Panc1 (cell line): ENCODE data around the gene TNPO3. TPM values are rescaled to one million over a fixed set of nuclear protein-coding genes. Genes with fewer than 3 reads are reported as not detected.

Source experiments
- ATAC-seq: fragments of 200-7000 bp; cut with Tn5 transposase; 2 replicates; pipeline ENCODE4 v1.9.1; 2020; ENCODE audit warnings: mild to moderate bottlenecking, moderate library complexity
- BruUV-seq: library from RNA; stranded (reverse); fragments of 400-500 nt; replicated peaks from 2 replicates; lab custom pipeline; 2021; lab: Mats Ljungman, UMichigan
- CTCF ChIA-PET: fragments of 300-600 bp; sonication (Branson Sonifier 250); formaldehyde crosslinking; loops from one replicate; lab custom pipeline; 2022; ENCODE audit warnings: antibody characterized with exemption; lab: Charles Lee
- POLR2A ChIA-PET: fragments of 300-600 bp; sonication (Branson Sonifier 250); formaldehyde crosslinking; loops from one replicate; lab custom pipeline; 2022; ENCODE audit warnings: antibody characterized with exemption; lab: Charles Lee
- DNase-seq: peaks from one replicate; pipeline ENCODE4 v3.0.0-alpha.2; 2010; ENCODE audit warnings: low read depth, low spot score
- H3K27ac ChIP-seq: 2 replicates; pipeline ENCODE4 v1.5.1; 2011; ENCODE audit warnings: mild to moderate bottlenecking, low read length, inconsistent platforms
- H3K27me3 ChIP-seq: fragments of 200-500 bp; sonication (Bioruptor generic); 2 replicates; pipeline ENCODE4 v1.6.0; 2014; ENCODE audit warnings: low read length, inconsistent platforms; ENCODE audit not compliant: control insufficient read depth, insufficient read depth
- H3K36me3 ChIP-seq: fragments of 200-500 bp; sonication (Bioruptor generic); 2 replicates; pipeline ENCODE4 v1.5.1; 2014; ENCODE audit warnings: inconsistent platforms, mild to moderate bottlenecking, low read length, moderate library complexity; ENCODE audit not compliant: control insufficient read depth, insufficient read depth
- H3K4me1 ChIP-seq: 2 replicates; pipeline ENCODE4 v1.5.1; 2011; ENCODE audit warnings: inconsistent platforms, mild to moderate bottlenecking, low read length, moderate library complexity; ENCODE audit not compliant: control insufficient read depth, insufficient read depth
- H3K4me3 ChIP-seq, 2 experiments: 2 replicates each; pipeline ENCODE4 v1.5.1; 2011 to 2012; ENCODE audit warnings: low read depth in 2 of 2, low read length in 2 of 2, mild to moderate bottlenecking in 2 of 2, inconsistent platforms in 1 of 2, moderate library complexity in 1 of 2
- H3K9me3 ChIP-seq: fragments of 200-500 bp; sonication (Bioruptor generic); 2 replicates; pipeline ENCODE4 v1.5.1; 2014; ENCODE audit warnings: low read depth, mild to moderate bottlenecking, inconsistent platforms, low read length, moderate library complexity; ENCODE audit not compliant: control insufficient read depth, insufficient read depth
- POLR2AphosphoS5 ChIP-seq: IDR thresholded peaks from 2 replicates; pipeline ENCODE4 v1.6.1; 2012; ENCODE audit warnings: mild to moderate bottlenecking, low read depth, low read length, moderate library complexity
- SIN3A ChIP-seq: IDR thresholded peaks from 2 replicates; pipeline ENCODE4 v1.6.1; 2012; ENCODE audit warnings: low read depth, mild to moderate bottlenecking, low read length, moderate library complexity, borderline replicate concordance; ENCODE audit not compliant: insufficient read depth
- TCF7L2 ChIP-seq: IDR thresholded peaks from 2 replicates; pipeline ENCODE4 v1.6.1; 2011; ENCODE audit warnings: mild to moderate bottlenecking, low read depth, low read length, inconsistent platforms
- in situ Hi-C: cut with HindIII; loops from 2 replicates; pipeline ENCODE4 v1.10.0; 2016; ENCODE audit warnings: low sequenced_read_pairs, low pct_unique_long_range_greater_than_20kb
- intact Hi-C: fragments of 100-400 bp; cut with micrococcal nuclease; formaldehyde crosslinking; loops from one replicate; pipeline ENCODE4 v1.10.0; 2022; ENCODE audit not compliant: unreplicated experiment
- total RNA-seq: library from RNA; stranded (reverse); gene quantifications from one replicate; pipeline ENCODE4 v1.2.1, GENCODE V29; 2021; ENCODE audit not compliant: unreplicated experiment
- TF ChIP-seq, protein P1 (sequence below): fragments of 450-650 bp; IDR thresholded peaks from 2 replicates; pipeline ENCODE4 v1.5.1; 2017; ENCODE audit warnings: mild to moderate bottlenecking
- TF ChIP-seq, protein P2 (sequence below), 2 experiments: IDR thresholded peaks; 2 replicates each; pipeline ENCODE4 v1.6.1; 2011 to 2012; ENCODE audit warnings: low read depth in 2 of 2, control low read depth in 1 of 2, low read length in 1 of 2, mild to moderate bottlenecking in 1 of 2, moderate library complexity in 1 of 2; ENCODE audit not compliant: insufficient read depth in 1 of 2

TNPO3 gene
- total RNA-seq, 1 experiment from 2014 or later, result 71.8 TPM

DNA sequence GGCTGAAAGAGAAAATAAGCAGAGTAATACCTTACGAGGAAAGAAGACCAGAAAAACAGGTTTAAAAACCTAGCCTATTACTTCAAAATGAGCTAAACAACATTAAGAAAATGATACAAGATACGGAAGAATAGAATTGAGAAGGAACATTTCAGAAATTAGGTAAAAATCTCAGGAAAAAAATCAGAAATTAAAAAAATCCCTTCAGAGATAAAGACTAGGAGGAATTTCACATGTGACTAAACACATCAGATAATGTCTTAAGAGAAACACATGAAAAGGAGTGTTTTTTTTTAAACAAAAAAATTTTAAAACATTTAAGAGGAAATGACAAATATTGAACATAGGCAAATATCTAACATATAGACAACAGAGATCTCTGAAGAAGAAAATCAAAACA lies 33.3 kb downstream of the TNPO3 start:
- no peak for ATAC-seq
- no peak for DNase-seq
- TF ChIP-seq SIN3A, result no peak
- TF ChIP-seq, protein P1, sequence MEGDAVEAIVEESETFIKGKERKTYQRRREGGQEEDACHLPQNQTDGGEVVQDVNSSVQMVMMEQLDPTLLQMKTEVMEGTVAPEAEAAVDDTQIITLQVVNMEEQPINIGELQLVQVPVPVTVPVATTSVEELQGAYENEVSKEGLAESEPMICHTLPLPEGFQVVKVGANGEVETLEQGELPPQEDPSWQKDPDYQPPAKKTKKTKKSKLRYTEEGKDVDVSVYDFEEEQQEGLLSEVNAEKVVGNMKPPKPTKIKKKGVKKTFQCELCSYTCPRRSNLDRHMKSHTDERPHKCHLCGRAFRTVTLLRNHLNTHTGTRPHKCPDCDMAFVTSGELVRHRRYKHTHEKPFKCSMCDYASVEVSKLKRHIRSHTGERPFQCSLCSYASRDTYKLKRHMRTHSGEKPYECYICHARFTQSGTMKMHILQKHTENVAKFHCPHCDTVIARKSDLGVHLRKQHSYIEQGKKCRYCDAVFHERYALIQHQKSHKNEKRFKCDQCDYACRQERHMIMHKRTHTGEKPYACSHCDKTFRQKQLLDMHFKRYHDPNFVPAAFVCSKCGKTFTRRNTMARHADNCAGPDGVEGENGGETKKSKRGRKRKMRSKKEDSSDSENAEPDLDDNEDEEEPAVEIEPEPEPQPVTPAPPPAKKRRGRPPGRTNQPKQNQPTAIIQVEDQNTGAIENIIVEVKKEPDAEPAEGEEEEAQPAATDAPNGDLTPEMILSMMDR, result no peak
- no peak for TF ChIP-seq TCF7L2
- no peak for TF ChIP-seq POLR2AphosphoS5
- TF ChIP-seq, protein P2, sequence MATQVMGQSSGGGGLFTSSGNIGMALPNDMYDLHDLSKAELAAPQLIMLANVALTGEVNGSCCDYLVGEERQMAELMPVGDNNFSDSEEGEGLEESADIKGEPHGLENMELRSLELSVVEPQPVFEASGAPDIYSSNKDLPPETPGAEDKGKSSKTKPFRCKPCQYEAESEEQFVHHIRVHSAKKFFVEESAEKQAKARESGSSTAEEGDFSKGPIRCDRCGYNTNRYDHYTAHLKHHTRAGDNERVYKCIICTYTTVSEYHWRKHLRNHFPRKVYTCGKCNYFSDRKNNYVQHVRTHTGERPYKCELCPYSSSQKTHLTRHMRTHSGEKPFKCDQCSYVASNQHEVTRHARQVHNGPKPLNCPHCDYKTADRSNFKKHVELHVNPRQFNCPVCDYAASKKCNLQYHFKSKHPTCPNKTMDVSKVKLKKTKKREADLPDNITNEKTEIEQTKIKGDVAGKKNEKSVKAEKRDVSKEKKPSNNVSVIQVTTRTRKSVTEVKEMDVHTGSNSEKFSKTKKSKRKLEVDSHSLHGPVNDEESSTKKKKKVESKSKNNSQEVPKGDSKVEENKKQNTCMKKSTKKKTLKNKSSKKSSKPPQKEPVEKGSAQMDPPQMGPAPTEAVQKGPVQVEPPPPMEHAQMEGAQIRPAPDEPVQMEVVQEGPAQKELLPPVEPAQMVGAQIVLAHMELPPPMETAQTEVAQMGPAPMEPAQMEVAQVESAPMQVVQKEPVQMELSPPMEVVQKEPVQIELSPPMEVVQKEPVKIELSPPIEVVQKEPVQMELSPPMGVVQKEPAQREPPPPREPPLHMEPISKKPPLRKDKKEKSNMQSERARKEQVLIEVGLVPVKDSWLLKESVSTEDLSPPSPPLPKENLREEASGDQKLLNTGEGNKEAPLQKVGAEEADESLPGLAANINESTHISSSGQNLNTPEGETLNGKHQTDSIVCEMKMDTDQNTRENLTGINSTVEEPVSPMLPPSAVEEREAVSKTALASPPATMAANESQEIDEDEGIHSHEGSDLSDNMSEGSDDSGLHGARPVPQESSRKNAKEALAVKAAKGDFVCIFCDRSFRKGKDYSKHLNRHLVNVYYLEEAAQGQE (IDR thresholded peaks at IDR 0.05; ENCODE audit: insufficient read depth in 1 of 2, low read depth in 2 of 2, low read length in 1 of 2), result no peak
- Histone ChIP-seq H3K4me1 (no peaks in the 10 kb centered on the region), H3K9me3 (no peaks in the 10 kb centered on the region), H3K27ac (no peak overlapping the region), H3K27me3 (no peaks in the 10 kb centered on the region), H3K36me3 (no peaks in the 10 kb centered on the region), H3K4me3 (no peak overlapping the region)
- POLR2A ChIA-PET, result no interaction called here
- no TSS peak for BruUV-seq
- in situ Hi-C loops (no loop called here), intact Hi-C loops (no loop called here)
- CTCF ChIA-PET, result no interaction called here

DNA sequence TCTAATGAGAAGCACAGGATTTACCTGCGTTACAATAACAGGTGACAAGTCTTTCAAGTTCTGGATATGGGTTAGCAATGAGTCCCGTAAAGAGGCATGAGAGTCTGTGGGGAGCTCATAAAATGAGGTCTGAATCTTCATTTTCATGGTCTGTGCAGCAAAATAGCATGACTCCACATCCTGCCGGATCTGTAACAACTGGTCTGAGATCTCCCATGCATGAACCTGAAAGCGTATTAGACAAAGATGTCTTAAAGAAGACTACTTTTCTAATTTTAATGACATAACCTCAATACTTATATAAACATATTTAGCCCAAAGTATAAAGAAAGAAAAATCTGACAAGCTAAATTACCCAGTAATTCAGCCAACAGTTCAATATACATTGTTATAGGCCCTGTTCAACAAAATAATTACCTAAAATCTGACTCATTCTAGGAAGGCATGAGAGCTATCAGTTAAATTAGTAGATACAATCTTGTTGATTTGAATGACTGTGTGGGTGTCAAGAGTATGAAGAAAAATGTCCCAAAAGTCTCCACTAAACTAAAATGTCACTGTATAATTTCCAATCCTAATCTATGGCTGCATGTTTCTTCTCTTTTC lies 36.9 kb downstream of the TNPO3 start:
- POLR2A ChIA-PET, result no interaction called here

More for the DNA sequence above, 36.9 kb downstream of the TNPO3 start:
- CTCF ChIA-PET, result no interaction called here
- Histone ChIP-seq H3K27ac (no peak overlapping the region), H3K9me3 (no peaks in the 10 kb centered on the region), H3K4me3 (no peak overlapping the region), H3K27me3 (no peaks in the 10 kb centered on the region), H3K36me3 (peaks cover 18% of the 10 kb centered on the region; the same call in 1 of the 2 replicates), H3K4me1 (no peaks in the 10 kb centered on the region)
- no peak for DNase-seq
- in situ Hi-C loops, result no loop called here
- TF ChIP-seq TCF7L2 (no peak), POLR2AphosphoS5 (no peak), SIN3A (no peak)
- TF ChIP-seq, protein P2 (IDR thresholded peaks at IDR 0.05; ENCODE audit: insufficient read depth in 1 of 2, low read depth in 2 of 2, low read length in 1 of 2), result no peak
- TF ChIP-seq, protein P1, result no peak
- no TSS peak for BruUV-seq
- intact Hi-C loops, result no loop called here
- ATAC-seq, result no peak
